PFSK-1 (cell line): ENCODE results near the gene IRGQ.

ENCODE experiments used
- FOXP2 ChIP-seq: optimal IDR thresholded peaks from 2 replicates; pipeline ENCODE3; 2011; ENCODE audit warnings: borderline replicate concordance, control low read depth, inconsistent platforms; ENCODE audit not compliant: insufficient read depth; ENCODE audit errors: extremely low read length, extremely low read depth
- POLR2AphosphoS5 ChIP-seq: IDR thresholded peaks from 2 replicates; pipeline ENCODE4 v1.6.1; 2012; ENCODE audit warnings: low read depth, mild to moderate bottlenecking, control low read depth, low read length, moderate library complexity
- SIN3A ChIP-seq: IDR thresholded peaks from 2 replicates; pipeline ENCODE4 v1.6.1; 2012; ENCODE audit warnings: mild to moderate bottlenecking, low read length, moderate library complexity, borderline replicate concordance; ENCODE audit not compliant: insufficient read depth
- TAF1 ChIP-seq: IDR thresholded peaks from 2 replicates; pipeline ENCODE4 v1.6.1; 2012; ENCODE audit warnings: low read length, control low read depth, borderline replicate concordance; ENCODE audit not compliant: insufficient read depth

DNA sequence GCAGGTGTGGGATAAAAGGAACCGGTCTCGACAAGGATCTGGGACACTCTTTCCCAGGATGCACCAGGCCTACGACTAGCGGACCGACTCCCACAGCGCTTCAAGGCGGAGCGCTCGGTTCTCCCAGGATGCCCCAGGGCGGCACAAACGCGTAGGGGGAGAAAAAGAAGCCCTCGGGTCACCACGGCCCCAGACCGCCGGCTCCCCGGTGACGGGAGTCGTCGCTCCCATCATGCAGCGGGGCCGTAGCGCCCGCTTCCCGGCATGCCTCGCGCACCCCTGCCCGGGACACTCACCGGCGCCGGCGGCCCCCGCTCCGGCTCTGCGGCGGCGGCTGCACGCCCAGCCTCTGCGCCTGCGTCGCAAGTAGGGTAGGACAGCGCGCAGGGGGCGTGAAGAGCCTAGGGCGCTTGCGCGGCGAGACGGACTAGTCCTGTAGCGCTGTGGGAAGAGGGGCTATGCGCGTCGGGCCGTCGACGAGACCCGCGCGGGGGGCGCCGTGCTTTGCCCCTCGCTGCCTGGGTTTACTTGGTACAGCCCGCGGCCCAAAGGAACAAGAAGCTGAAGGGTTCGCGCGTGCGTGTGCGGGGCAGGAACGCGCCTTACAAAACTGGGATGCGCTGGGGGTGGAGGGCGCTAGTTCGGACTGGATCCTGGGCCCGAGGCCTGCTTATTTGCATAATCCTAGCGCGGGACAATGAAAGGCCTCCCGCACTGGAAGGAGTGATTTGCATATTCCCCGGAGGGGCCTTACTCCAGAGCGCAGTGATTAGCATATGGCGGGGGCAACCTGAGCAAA is 23.5 kb upstream of the IRGQ start, which contains the start of gene ZNF428:
- TF ChIP-seq FOXP2 (peak; percentile 5), TAF1 (no peak), POLR2AphosphoS5 (peak; percentile 71; the same call in 1 of the 2 replicates), SIN3A (no peak)
